Muscle layer of duodenum (tissue), 2 donors: ENCODE results near the gene C5orf63.
"Not testable (repeated sequence)": the region's sequence is repeated elsewhere in the genome, so short reads cannot be mapped to it uniquely, and the experiment has no call there.

ENCODE experiments used
- H3K27ac ChIP-seq: one replicate; pipeline ENCODE4 v1.7.0; 2013; ENCODE audit warnings: mild to moderate bottlenecking, low read length
- H3K27me3 ChIP-seq: one replicate; pipeline ENCODE4 v1.7.0; 2013; ENCODE audit warnings: low read depth, mild to moderate bottlenecking, control low read depth, low read length
- H3K36me3 ChIP-seq, 2 donors: one replicate each; pipeline ENCODE4 v1.7.0; 2013; ENCODE audit warnings: low read length in 2 of 2, control low read depth in 1 of 2, mild to moderate bottlenecking in 1 of 2; ENCODE audit not compliant: insufficient read depth in 2 of 2, control insufficient read depth in 1 of 2
- H3K4me1 ChIP-seq, 2 donors: one replicate each; pipeline ENCODE4 v1.7.0; 2013; ENCODE audit warnings: low read length in 2 of 2, mild to moderate bottlenecking in 2 of 2, control low read depth in 1 of 2, moderate library complexity in 1 of 2; ENCODE audit not compliant: insufficient read depth in 2 of 2, control insufficient read depth in 1 of 2
- H3K4me3 ChIP-seq, 2 donors: one replicate each; pipeline ENCODE4 v1.7.0; 2013; ENCODE audit warnings: low read length in 2 of 2, low read depth in 1 of 2, mild to moderate bottlenecking in 1 of 2
- H3K9me3 ChIP-seq, 2 donors: one replicate each; pipeline ENCODE4 v1.7.0; 2013; ENCODE audit warnings: low read length in 2 of 2, control low read depth in 1 of 2, mild to moderate bottlenecking in 1 of 2; ENCODE audit not compliant: control insufficient read depth in 1 of 2
- donor health status: healthy.

The C5orf63 gene

GRCh38 chr5:127028822-127029457 lies 44.4 kb downstream of the C5orf63 start:
- Histone ChIP-seq H3K4me3 (peak overlapping the region; percentile 86 to 91), H3K27ac (peak overlapping the region; percentile 64), H3K4me1 (peaks cover 0 to 7% of the 10 kb centered on the region in 2 donors), H3K27me3 (no peaks in the 10 kb centered on the region), H3K36me3 (no peaks in the 10 kb centered on the region), H3K9me3 (no peaks in the 10 kb centered on the region)

GRCh38 chr5:127027539-127027938 lies 45.8 kb downstream of the C5orf63 start:
- Histone ChIP-seq H3K27ac (no peak overlapping the region), H3K36me3 (no peaks in the 10 kb centered on the region), H3K4me1 (peaks cover 0 to 7% of the 10 kb centered on the region in 2 donors), H3K9me3 (no peaks in the 10 kb centered on the region), H3K4me3 (no peak overlapping the region), H3K27me3 (no peaks in the 10 kb centered on the region)

- Histone ChIP-seq H3K4me3 (no peak overlapping the region), H3K4me1 (peaks cover 0 to 1% of the 10 kb centered on the region in 2 donors), H3K27me3 (no peaks in the 10 kb centered on the region), H3K27ac (no peak overlapping the region), H3K9me3 (no peaks in the 10 kb centered on the region), H3K36me3 (no peaks in the 10 kb centered on the region)
These were observed 47.1 kb downstream of the C5orf63 start for GRCh38 chr5:127026166-127026565.

GRCh38 chr5:127025467-127025866 lies 47.8 kb downstream of the C5orf63 start:
- H3K27ac ChIP-seq: no peak overlapping the region
- no peaks in the 10 kb centered on the region for H3K4me1 ChIP-seq
- H3K36me3 ChIP-seq: no peaks in the 10 kb centered on the region

GRCh38 chr5:127024821-127025220 lies 48.5 kb downstream of the C5orf63 start:
- Histone ChIP-seq H3K27ac (no peak overlapping the region), H3K36me3 (no peaks in the 10 kb centered on the region), H3K9me3 (no peaks in the 10 kb centered on the region), H3K4me3 (no peak overlapping the region), H3K27me3 (no peaks in the 10 kb centered on the region), H3K4me1 (no peaks in the 10 kb centered on the region)

More at GRCh38 chr5:127025467-127025866, 47.8 kb downstream of the C5orf63 start:
- Histone ChIP-seq H3K27me3 (no peaks in the 10 kb centered on the region), H3K4me3 (no peak overlapping the region), H3K9me3 (no peaks in the 10 kb centered on the region)

GRCh38 chr5:127023552-127024191 lies 49.6 kb downstream of the C5orf63 start:
- H3K4me1 ChIP-seq, H3K4me3 ChIP-seq, H3K27ac ChIP-seq, H3K9me3 ChIP-seq, H3K27me3 ChIP-seq, H3K36me3 ChIP-seq: not testable (repeated sequence)

- Histone ChIP-seq H3K9me3 (no peaks in the 10 kb centered on the region), H3K27ac (no peak overlapping the region), H3K4me3 (no peak overlapping the region), H3K36me3 (no peaks in the 10 kb centered on the region), H3K4me1 (no peaks in the 10 kb centered on the region), H3K27me3 (no peaks in the 10 kb centered on the region)
These were observed 50.5 kb downstream of the C5orf63 start for GRCh38 chr5:127022846-127023245.

GRCh38 chr5:127019928-127020327 lies 53.4 kb downstream of the C5orf63 start:
- Histone ChIP-seq H3K4me3 (no peak overlapping the region), H3K27ac (no peak overlapping the region), H3K9me3 (no peaks in the 10 kb centered on the region), H3K27me3 (no peaks in the 10 kb centered on the region), H3K4me1 (no peaks in the 10 kb centered on the region), H3K36me3 (no peaks in the 10 kb centered on the region)

- H3K9me3 ChIP-seq, H3K4me1 ChIP-seq, H3K4me3 ChIP-seq, H3K27me3 ChIP-seq, H3K27ac ChIP-seq, H3K36me3 ChIP-seq: not testable (repeated sequence)
These were observed 56.6 kb downstream of the C5orf63 start for GRCh38 chr5:127016722-127017121.

- Histone ChIP-seq H3K36me3 (no peaks in the 10 kb centered on the region), H3K27me3 (no peaks in the 10 kb centered on the region), H3K4me1 (peaks cover 4 to 5% of the 10 kb centered on the region in 2 donors), H3K4me3 (no peak overlapping the region), H3K27ac (no peak overlapping the region), H3K9me3 (no peaks in the 10 kb centered on the region)
These were observed 57.6 kb downstream of the C5orf63 start for GRCh38 chr5:127015716-127016115.

GRCh38 chr5:127014573-127014972 lies 58.7 kb downstream of the C5orf63 start:
- H3K27me3 ChIP-seq: no peaks in the 10 kb centered on the region
- H3K36me3 ChIP-seq: no peaks in the 10 kb centered on the region
- H3K27ac ChIP-seq: no peak overlapping the region
- H3K4me3 ChIP-seq: no peak overlapping the region
- H3K9me3 ChIP-seq: no peaks in the 10 kb centered on the region
- H3K4me1 ChIP-seq: peaks cover 4 to 10% of the 10 kb centered on the region in 2 donors

GRCh38 chr5:127013407-127013806 lies 59.9 kb downstream of the C5orf63 start:
- Histone ChIP-seq H3K27ac (no peak overlapping the region), H3K27me3 (no peaks in the 10 kb centered on the region)

More at GRCh38 chr5:127013407-127013806, 59.9 kb downstream of the C5orf63 start:
- Histone ChIP-seq H3K9me3 (no peaks in the 10 kb centered on the region), H3K4me3 (no peak overlapping the region), H3K36me3 (no peaks in the 10 kb centered on the region), H3K4me1 (peaks cover 4 to 10% of the 10 kb centered on the region in 2 donors)
